Measurements from ENCODE around the gene EFCAB14.
"Not testable (repeated sequence)": the region's sequence is repeated elsewhere in the genome, so short reads cannot be mapped to it uniquely, and the experiment has no call there.

Gene EFCAB14

DNA sequence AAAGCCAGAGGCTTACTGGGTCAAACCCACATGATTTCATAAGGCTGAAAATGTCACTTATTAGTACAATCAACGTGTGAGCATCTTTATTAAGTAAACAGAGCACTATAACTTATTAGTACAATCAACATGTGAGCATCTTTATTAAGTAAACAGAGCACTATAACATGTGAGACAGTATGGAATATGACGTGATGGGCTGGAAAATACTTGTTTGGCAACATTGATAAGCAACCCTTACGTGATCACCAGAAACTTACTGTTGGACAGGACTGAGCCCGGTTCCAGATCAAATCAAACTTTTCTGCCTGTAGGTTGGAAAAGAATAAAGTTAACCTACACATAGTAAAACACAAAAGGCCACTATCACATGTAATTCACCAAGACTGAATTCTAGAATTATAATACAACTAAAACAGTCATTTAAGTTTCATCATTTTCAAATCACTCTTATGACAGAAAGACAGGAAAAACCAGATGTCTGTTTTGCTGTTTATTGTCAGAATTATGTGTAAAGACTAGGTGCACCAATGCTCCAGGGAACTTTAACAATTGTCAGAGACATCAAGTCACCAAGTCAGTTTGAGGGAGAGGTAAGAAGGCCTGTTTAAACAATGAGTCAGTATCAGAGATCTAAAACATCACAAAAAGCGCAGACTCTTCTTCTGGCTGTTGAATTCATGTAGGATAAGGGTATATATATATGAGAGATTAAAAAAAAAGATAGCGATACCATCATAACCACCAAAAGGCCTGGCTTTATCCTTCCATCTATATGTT, 66.4 kb downstream of the EFCAB14 start:
- DNase-seq = no peak

DNA sequence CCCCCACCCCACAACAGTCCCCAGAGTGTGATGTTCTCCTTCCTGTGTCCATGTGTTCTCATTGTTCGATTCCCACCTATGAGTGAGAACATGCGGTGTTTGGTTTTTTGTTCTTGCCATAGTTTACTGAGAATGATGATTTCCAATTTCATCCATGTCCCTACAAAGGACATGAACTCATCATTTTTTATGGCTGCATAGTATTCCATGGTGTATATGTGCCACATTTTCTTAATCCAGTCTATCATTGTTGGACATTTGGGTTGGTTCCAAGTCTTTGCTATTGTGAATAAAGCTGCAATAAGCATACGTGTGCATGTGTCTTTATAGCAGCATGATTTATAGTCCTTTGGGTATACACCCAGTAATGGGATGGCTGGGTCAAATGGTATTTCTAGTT, 67.8 kb downstream of the EFCAB14 start:
- DNase-seq = not testable (repeated sequence)

DNA sequence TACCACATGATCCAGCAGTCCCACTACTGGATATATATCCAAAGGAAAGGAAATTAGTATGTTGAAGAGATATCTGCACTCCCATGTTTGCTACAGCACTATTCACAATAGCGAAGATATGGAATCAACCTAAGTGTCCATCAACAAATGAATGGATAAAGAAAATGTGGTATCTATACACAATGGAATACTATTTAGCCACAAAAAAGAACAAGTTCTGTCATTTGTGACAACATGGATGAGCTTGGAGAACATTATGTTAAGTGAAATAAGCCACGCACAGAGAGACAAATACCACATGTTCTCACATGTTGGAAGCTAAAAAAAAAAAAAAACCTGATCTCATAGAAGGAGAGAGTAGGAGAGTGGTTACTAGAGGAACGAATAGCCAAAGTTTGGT, 68.4 kb downstream of the EFCAB14 start:
- DNase-seq = no peak

DNA sequence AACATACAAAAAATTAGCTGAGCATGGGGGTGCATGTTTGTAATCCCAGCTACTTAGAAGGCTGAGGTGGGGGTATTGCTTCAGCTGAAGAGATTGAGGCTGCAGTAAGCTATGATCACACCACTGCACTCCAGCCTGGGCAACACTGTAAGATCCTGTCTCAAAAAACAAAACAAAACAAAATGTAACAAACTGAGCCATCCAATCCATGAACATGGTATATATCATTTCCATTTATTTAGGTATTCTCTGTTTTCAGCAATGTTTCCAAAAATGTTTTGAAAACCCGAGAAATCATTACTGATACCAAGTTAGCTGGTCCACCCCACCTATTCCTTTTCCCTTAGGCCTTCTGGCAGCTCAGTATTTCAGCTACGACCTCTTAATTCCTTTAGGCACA, 69.2 kb downstream of the EFCAB14 start:
- no peak for DNase-seq

DNA sequence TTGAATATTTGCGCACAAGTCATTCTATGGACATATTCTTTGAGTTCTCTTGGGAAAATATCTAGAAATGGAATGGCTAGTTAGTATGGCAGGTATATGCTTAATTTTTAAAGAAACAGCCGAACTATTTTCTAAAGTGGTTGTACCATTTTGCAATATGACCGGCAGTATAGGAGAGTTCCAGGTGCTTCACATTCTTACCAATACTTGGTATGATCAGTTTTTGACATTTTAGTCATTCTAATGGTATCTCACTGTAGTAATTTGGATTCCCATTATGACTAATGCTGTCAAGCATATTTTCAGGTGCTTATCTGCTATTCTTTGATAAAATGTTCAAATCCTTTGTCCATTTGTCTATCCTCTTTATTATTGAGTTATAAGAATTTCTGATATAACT, 71.3 kb downstream of the EFCAB14 start:
- no peak for DNase-seq

DNA sequence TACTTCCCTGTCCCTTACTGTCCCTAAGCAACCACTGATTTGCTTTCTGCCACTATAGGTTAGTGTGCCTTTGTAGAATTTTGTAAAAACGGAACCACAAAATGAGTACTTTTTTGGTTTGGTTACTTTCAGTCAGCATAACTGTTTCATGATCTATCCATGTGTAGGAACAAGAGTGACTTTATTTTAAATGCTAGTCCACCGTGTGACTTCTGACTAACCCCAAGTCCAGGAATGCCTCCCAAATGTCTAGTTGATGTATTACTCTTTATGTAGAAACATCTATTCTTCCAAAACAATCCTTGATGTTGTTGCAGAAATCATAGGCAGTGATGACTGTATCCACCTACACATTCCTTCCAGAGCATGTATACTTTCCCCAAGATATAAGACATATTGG, 72.1 kb downstream of the EFCAB14 start:
- peak; percentile 9 for DNase-seq

DNA sequence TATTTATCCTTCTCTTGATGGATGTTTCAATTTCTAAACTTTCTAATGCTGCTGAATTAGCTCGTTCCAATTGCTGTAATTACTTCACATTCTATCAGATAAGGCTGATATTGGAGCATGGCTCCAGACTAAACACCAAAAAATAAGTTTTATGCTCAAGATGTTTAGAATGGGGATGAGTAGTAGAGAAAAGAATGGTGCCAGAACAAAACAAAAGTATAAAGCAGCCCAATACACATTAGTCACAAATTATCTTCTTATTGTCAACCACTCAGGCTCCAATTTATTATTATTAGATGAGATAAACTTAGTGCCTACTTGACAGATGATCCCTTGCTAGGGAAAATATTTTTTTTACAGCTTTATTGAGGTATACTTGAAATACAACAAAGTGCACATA, 72.6 kb downstream of the EFCAB14 start:
- no peak for DNase-seq

DNA sequence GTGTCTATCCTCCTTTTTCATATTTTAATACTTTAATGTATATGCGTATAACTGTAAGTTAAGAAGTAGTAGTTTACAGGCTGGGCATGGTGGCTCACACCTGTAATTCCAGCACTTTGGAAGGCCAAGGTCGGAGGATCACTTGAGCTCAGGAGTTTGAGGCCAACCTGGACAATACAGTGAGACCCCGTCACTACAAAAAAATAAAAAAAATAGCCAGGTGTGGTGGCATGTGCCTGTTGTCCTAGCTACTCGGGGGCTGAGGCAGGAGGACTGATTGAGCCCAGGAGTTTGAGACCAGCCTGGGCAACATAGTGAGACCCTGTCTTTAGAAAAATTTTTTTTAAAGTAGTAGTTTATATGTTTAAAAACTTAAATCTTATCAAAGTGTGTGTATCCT, 73.1 kb downstream of the EFCAB14 start:
- DNase-seq = no peak

DNA sequence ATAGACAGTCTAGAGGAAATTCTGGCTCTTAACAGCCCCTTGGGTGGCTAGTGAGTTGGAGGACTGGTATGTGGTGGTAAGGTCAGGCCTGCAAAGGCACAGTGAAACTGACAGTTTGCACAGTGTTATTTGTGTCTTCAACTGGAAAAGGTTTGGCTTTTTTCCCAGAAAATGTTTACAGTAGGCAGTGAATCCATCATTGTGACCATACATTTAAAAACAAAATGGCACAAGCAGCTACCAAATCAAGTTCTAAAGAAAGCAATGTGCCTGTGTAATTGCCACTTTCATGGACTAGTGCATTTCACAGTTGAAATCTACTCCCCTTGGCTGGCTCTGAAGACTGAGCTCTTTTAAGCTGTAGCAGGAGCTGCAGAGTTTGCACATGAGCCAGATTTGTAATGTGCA, 75.5 kb downstream of the EFCAB14 start:
- DNase-seq = no peak

DNA sequence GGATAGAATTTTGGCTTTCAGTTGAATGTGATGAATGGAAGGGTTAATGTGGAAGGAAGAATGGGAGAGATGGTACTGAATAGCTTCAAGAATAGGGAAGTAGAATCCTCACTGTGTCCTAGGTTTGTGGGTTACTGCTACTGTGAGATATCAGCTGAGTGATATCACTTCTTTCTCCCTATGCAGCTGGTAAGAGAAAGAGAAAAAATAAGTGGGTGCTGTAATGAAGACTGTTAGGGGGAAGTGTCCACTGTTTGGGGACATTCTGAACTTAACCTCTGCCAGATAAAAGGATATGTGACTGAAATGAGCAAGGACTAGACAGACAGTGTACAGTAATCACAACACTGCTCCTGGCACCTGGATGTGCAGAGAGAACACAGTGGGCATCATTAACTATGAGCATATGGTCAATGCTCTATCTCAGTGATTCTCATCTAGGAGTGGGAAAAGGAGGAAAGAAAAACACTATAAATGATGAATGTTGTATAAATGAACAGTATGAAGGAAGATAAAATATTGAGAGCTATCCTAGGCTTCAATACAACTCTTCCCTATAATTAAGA, 76.7 kb downstream of the EFCAB14 start:
- no peak for DNase-seq

DNA sequence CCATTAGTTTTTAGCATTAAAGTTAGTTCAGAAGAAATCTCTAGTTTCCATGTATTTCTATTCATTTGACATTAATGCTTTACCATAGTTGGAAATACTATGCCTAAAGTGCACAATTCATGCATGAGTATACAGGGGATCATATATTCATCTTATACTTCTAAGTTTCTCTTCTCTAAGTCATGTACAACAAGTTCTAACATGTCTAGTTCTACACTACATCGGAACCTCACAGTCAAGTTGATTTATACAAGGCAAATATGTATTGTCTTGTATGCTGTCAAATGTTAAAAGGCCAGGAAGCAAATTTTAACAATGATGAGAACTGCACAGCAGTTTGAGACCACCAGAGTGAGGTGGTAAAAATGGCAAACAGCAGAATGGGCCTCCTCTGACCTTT, 79.4 kb downstream of the EFCAB14 start:
- DNase-seq = no peak

DNA sequence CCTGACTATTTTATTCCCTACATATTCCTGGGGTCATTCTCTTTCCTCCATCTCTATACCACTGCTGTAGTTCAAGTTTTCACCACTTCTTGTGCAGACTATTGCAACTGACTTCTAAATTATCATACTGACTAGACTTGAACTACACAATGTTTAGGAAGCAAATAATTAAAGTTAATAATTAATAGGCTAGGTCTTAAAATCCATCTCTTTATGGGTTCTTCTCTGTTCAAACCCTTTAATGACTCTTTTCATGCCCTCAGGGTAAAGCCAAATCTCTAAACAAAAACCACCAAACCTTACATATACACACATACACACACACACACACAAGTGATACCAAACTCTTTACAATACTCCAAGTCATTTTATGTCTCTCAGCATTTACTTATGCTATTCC, 80.0 kb downstream of the EFCAB14 start:
- DNase-seq = no peak

DNA sequence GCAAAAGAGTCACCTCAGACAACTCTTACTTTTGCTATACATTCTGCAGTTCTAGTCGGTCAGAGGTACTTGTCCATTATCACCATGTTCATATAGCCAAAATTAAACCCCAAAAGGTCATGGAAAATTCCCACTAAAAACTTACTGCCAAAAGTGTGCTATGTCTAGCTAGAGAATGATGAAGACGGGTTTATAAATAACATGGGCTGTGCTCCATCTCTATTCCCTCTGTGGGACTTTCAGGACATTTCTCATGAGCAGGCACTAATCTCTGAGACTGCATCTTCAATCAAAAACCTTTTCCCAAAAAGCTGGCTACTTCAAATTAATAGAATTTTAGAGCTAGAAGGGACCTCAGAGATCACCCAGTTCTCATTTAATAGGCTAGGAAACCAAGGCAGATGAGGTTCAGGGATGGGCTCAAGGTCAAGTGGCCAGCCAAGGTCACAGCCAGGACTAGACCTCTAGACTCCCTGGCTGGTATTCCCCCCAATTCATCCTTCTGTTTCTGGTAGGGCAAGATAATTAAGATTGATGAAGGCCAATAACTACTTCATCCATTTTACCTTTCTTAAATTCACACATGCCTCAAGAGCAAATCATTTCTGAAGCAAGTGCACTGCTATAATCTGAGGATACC, 81.3 kb downstream of the EFCAB14 start:
- no peak for DNase-seq

DNA sequence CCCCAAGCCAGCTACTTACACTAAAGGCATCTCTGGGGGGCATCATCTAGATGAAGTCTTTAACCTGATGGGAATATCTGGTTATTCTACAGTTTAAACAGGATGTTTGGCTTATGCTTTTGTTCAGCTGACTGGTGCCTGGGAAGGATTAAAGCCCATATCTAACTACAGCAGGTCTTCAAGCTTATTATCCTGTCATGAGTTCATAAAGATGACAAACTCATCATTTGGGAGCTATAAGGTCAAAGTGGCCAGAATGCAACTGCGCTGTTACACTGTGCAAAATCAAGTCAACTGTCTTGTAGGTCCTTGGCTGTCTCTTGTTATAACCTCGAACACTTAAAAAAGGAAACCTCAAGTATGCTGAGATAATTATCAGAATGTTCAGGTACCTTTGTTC, 83.7 kb downstream of the EFCAB14 start:
- no peak for DNase-seq

DNA sequence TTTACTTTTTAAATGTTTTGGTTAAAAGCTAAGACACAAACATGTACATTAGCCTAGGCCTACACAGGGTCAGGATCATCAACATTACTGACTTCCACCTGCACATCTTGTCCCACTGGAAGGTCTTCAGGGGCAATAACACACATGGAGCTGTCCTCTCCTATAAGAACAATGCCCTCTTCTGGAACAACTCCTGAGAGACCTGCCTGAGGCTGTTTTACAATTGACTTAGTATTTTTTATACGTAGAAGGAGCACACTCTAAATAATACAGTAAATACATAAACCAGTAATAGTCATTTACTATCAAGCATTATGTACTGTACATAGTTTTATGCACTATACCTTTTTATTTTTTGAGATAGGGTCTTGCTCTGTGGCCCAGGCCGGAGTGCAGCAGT, 88.2 kb downstream of the EFCAB14 start:
- DNase-seq = no peak
